HG03575 (cell line): ENCODE results near the gene ARHGEF25.
"Not testable (repeated sequence)": the region's sequence is repeated elsewhere in the genome, so short reads cannot be mapped to it uniquely, and the experiment has no call there.

Source experiments
- ATAC-seq: cut with Tn5 transposase; IDR thresholded peaks from one replicate; pipeline ENCODE4 v1.9.1; 2021; ENCODE audit not compliant: unreplicated experiment, insufficient number of reproducible peaks, low FRiP score; ENCODE audit errors: extremely low read depth

ARHGEF25 gene

GRCh38 chr12:57611108-57611826 is at the start of gene ARHGEF25:
Gene ARHGEF25, plus strand, starts transcription at chr12:57611435. Its CDS starts 460 bp downstream, at chr12:57611895.
- ATAC-seq: no peak

- ATAC-seq: no peak
These were observed 47.9 kb upstream of the ARHGEF25 start for GRCh38 chr12:57563358-57563757.

- no peak for ATAC-seq
These were observed 47.0 kb upstream of the ARHGEF25 start for GRCh38 chr12:57564178-57564740.

- ATAC-seq: no peak
These were observed 42.4 kb upstream of the ARHGEF25 start for GRCh38 chr12:57568838-57569237.

- ATAC-seq: no peak
These were observed 41.4 kb upstream of the ARHGEF25 start for GRCh38 chr12:57569858-57570257.

- ATAC-seq: not testable (repeated sequence)
These were observed 40.8 kb upstream of the ARHGEF25 start for GRCh38 chr12:57570438-57570837.

GRCh38 chr12:57571926-57572762 is 39.1 kb upstream of the ARHGEF25 start:
- no peak for ATAC-seq

- no peak for ATAC-seq
These were observed 36.4 kb upstream of the ARHGEF25 start for GRCh38 chr12:57574795-57575194.

GRCh38 chr12:57575771-57576612 is 35.2 kb upstream of the ARHGEF25 start:
- no peak for ATAC-seq

GRCh38 chr12:57576613-57577160 is 34.5 kb upstream of the ARHGEF25 start:
- ATAC-seq: no peak

- ATAC-seq: no peak
These were observed 33.1 kb upstream of the ARHGEF25 start for GRCh38 chr12:57577981-57578758.

GRCh38 chr12:57579011-57579410 is 32.2 kb upstream of the ARHGEF25 start:
- no peak for ATAC-seq

- no peak for ATAC-seq
These were observed 31.4 kb upstream of the ARHGEF25 start for GRCh38 chr12:57579677-57580465.

GRCh38 chr12:57580466-57580795 is 30.8 kb upstream of the ARHGEF25 start:
- no peak for ATAC-seq

GRCh38 chr12:57581802-57582201 is 29.4 kb upstream of the ARHGEF25 start:
- no peak for ATAC-seq

GRCh38 chr12:57582440-57582839 is 28.8 kb upstream of the ARHGEF25 start:
- no peak for ATAC-seq

GRCh38 chr12:57583008-57583831 is 28.0 kb upstream of the ARHGEF25 start:
- peak; percentile 84 for ATAC-seq
